ENCODE results near the gene UGCG.

The UGCG gene

GRCh38 chr9:111854799-111855198 is 41.8 kb upstream of the UGCG start:
- Histone ChIP-seq H3K79me2 (no peaks in the 10 kb centered on the region), H2AFZ (no peak overlapping the region), H3K9me3 (ENCODE audit: control insufficient read depth, low read length) (no peaks in the 10 kb centered on the region), H3K27me3 (ENCODE audit: control insufficient read depth, insufficient read depth, low read length) (no peaks in the 10 kb centered on the region), H3K4me2 (ENCODE audit: low read length) (no peak overlapping the region), H3K4me3 (ENCODE audit: low read depth, low read length) (no peak overlapping the region), H3K9ac (no peak overlapping the region), H3K36me3 (ENCODE audit: control insufficient read depth, insufficient read depth, low read length) (no peaks in the 10 kb centered on the region), H3K27ac (no peak overlapping the region), H3K4me1 (no peaks in the 10 kb centered on the region)
- TF ChIP-seq, protein P1, sequence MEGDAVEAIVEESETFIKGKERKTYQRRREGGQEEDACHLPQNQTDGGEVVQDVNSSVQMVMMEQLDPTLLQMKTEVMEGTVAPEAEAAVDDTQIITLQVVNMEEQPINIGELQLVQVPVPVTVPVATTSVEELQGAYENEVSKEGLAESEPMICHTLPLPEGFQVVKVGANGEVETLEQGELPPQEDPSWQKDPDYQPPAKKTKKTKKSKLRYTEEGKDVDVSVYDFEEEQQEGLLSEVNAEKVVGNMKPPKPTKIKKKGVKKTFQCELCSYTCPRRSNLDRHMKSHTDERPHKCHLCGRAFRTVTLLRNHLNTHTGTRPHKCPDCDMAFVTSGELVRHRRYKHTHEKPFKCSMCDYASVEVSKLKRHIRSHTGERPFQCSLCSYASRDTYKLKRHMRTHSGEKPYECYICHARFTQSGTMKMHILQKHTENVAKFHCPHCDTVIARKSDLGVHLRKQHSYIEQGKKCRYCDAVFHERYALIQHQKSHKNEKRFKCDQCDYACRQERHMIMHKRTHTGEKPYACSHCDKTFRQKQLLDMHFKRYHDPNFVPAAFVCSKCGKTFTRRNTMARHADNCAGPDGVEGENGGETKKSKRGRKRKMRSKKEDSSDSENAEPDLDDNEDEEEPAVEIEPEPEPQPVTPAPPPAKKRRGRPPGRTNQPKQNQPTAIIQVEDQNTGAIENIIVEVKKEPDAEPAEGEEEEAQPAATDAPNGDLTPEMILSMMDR (IDR thresholded peaks at IDR 0.05) = no peak

GRCh38 chr9:111857555-111858211 is 38.9 kb upstream of the UGCG start:
- Histone ChIP-seq H3K79me2 (no peaks in the 10 kb centered on the region), H3K9ac (no peak overlapping the region), H3K4me3 (ENCODE audit: low read depth, low read length) (no peak overlapping the region), H3K9me3 (ENCODE audit: control insufficient read depth, low read length) (no peaks in the 10 kb centered on the region), H3K4me1 (no peaks in the 10 kb centered on the region), H2AFZ (no peak overlapping the region), H3K27ac (no peak overlapping the region), H3K36me3 (ENCODE audit: control insufficient read depth, insufficient read depth, low read length) (no peaks in the 10 kb centered on the region), H3K4me2 (ENCODE audit: low read length) (no peak overlapping the region), H3K27me3 (ENCODE audit: control insufficient read depth, insufficient read depth, low read length) (no peaks in the 10 kb centered on the region)
- TF ChIP-seq, protein P1 (IDR thresholded peaks at IDR 0.05) = no peak

GRCh38 chr9:111860443-111860842 is 36.2 kb upstream of the UGCG start:
- no peak overlapping the region for H3K9ac ChIP-seq
- no peak overlapping the region for H3K27ac ChIP-seq
- no peaks in the 10 kb centered on the region for H3K36me3 ChIP-seq (ENCODE audit: control insufficient read depth, insufficient read depth, low read length)

GRCh38 chr9:111863636-111864035 is 33.0 kb upstream of the UGCG start:
- no peaks in the 10 kb centered on the region for H3K4me1 ChIP-seq
- H3K27ac ChIP-seq = no peak overlapping the region
- H3K9me3 ChIP-seq (ENCODE audit: control insufficient read depth, low read length) = no peaks in the 10 kb centered on the region
- TF ChIP-seq, protein P1 (IDR thresholded peaks at IDR 0.05) = no peak
- H3K4me2 ChIP-seq (ENCODE audit: low read length) = no peak overlapping the region
- no peak overlapping the region for H3K4me3 ChIP-seq (ENCODE audit: low read depth, low read length)
- no peak overlapping the region for H2AFZ ChIP-seq
- no peaks in the 10 kb centered on the region for H3K36me3 ChIP-seq (ENCODE audit: control insufficient read depth, insufficient read depth, low read length)
- H3K79me2 ChIP-seq = no peaks in the 10 kb centered on the region
- H3K27me3 ChIP-seq (ENCODE audit: control insufficient read depth, insufficient read depth, low read length) = no peaks in the 10 kb centered on the region
- H3K9ac ChIP-seq = no peak overlapping the region

More at GRCh38 chr9:111860443-111860842, 36.2 kb upstream of the UGCG start:
- Histone ChIP-seq H3K27me3 (ENCODE audit: control insufficient read depth, insufficient read depth, low read length) (no peaks in the 10 kb centered on the region), H2AFZ (no peak overlapping the region), H3K4me3 (ENCODE audit: low read depth, low read length) (no peak overlapping the region), H3K4me2 (ENCODE audit: low read length) (no peak overlapping the region), H3K9me3 (ENCODE audit: control insufficient read depth, low read length) (no peaks in the 10 kb centered on the region), H3K4me1 (no peaks in the 10 kb centered on the region), H3K79me2 (no peaks in the 10 kb centered on the region)
- TF ChIP-seq, protein P1 (IDR thresholded peaks at IDR 0.05) = no peak

- Histone ChIP-seq H3K4me3 (ENCODE audit: low read depth, low read length) (no peak overlapping the region), H3K4me1 (no peaks in the 10 kb centered on the region), H3K4me2 (ENCODE audit: low read length) (no peak overlapping the region), H2AFZ (no peak overlapping the region), H3K79me2 (no peaks in the 10 kb centered on the region), H3K36me3 (ENCODE audit: control insufficient read depth, insufficient read depth, low read length) (no peaks in the 10 kb centered on the region), H3K27ac (no peak overlapping the region), H3K9me3 (ENCODE audit: control insufficient read depth, low read length) (no peaks in the 10 kb centered on the region), H3K9ac (no peak overlapping the region), H3K27me3 (ENCODE audit: control insufficient read depth, insufficient read depth, low read length) (no peaks in the 10 kb centered on the region)
- TF ChIP-seq, protein P1 (IDR thresholded peaks at IDR 0.05) = no peak
These were observed 29.6 kb upstream of the UGCG start for GRCh38 chr9:111866976-111867375.

Data from parathyroid adenoma (tissue), 2 donors.